Stimulated activated CD8-positive, alpha-beta memory T cell treated with anti-CD3 and anti-CD28 coated beads, Interleukin-4, amount 100 ng/mL, for 24 hours (primary cell): ENCODE data around the gene HBG2.
"Not testable (repeated sequence)": the region's sequence is repeated elsewhere in the genome, so short reads cannot be mapped to it uniquely, and the experiment has no call there.

Experiments used
- DNase-seq: peaks from one replicate; pipeline ENCODE4 v3.0.0-alpha.2; 2020; ENCODE audit warnings: low read depth

HBG2 gene

GRCh38 chr11:5249807-5250396, 4.7 kb downstream of the HBG2 start, which contains the start of gene HBG1:
Gene HBG1, minus strand, starts transcription at chr11:5249857. Its CDS starts 53 bp downstream, at chr11:5249804.
- not testable (repeated sequence) for DNase-seq

DNA sequence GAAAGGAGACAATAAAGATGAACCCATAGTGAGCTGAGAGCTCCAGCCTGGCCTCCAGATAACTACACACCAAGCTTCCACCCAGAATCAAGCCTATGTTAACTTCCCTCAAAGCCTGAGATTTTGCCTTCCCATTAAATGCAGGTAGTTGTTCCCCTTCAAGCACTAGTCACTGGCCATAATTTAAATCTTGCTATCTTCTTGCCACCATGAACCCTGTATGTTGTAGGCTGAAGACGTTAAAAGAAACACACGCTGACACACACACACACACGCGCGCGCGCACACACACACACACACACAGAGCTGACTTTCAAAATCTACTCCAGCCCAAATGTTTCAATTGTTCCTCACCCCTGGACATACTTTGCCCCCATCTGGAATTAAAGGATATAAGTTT, 6.1 kb downstream of the HBG2 start:
- not testable (repeated sequence) for DNase-seq

- DNase-seq = no peak
These were observed 6.9 kb downstream of the HBG2 start for GRCh38 chr11:5247472-5248192.

- no peak for DNase-seq
These were observed 7.7 kb downstream of the HBG2 start for GRCh38 chr11:5246772-5247471.

GRCh38 chr11:5245155-5245554, 9.4 kb downstream of the HBG2 start:
- DNase-seq = no peak

DNA sequence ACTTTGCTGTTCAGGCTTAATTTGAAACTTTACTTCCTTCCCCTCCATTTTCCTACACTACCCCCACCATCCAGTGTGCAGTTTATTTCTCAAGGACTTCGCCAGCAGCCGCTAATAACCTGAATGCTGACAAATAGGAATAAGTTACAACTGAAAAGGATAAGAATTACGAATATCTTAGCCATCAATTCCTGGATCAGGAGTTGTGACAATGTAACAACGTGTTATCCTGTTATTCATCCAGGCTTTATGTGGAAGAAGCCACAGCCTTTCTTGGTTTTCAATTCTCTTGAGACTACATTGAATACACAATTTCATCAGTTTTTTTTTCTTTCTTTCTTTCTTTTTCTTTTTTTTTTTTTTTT, 10.8 kb downstream of the HBG2 start:
- DNase-seq = no peak

GRCh38 chr11:5242933-5243815, 11.4 kb downstream of the HBG2 start:
- no peak for DNase-seq

DNA sequence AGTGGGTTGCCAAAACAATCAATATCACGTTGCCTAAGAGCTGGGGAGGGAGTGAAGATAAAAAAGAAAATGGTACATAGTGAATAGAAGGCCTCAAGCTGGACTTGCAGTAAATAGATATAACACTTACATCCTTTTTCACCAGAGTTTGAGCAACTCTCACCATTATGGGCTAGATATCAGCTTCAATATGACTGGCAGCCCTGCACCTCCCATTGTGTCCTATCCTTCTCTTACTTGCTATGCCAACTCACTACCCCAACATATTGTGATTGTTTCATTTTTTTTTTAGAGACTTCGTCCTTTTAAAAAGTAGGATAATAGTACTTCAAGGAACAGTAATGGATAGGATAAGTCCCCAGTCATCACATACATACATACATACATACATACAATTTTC, 12.4 kb downstream of the HBG2 start:
- no peak for DNase-seq

GRCh38 chr11:5241458-5241857, 13.1 kb downstream of the HBG2 start:
- DNase-seq = no peak

DNA sequence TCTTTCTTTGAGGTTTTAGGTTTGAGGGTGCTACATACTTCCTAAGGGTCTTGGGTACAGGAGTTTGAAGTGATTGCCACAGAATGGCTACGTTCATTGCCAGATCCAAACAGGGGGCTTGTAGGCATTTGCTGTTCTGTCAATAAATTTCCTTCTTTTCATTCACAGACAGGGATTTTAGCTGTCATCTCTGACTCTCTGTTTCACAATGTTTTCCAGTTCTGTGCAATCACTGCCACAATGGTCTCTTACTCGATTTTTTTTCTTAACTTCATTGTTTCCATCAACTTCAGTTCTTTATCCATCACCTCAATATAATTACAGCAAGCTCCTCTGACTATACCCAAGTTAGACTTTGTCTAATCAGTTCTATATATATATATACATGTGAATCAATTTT, 14.1 kb downstream of the HBG2 start:
- no peak for DNase-seq

DNA sequence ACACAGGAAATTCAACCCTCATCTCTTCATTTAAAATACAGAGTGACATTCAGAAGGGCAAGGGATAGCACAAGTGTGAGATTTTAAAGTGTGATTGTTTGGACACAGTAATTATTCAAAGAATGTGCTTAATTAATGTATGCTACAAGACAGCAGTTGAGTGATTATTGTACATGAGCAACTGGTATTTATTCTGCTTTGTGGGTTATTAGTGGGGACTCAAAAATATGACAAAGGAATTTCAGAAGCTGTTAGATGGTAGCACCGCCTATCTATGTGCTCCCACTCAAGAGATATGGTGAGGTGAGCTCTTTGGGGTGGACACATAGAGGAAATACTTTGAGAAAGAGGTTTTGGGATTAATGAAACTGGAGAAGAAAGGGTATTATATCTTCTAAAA, 14.5 kb downstream of the HBG2 start:
- DNase-seq = no peak

GRCh38 chr11:5239046-5239445, 15.5 kb downstream of the HBG2 start:
- no peak for DNase-seq

DNA sequence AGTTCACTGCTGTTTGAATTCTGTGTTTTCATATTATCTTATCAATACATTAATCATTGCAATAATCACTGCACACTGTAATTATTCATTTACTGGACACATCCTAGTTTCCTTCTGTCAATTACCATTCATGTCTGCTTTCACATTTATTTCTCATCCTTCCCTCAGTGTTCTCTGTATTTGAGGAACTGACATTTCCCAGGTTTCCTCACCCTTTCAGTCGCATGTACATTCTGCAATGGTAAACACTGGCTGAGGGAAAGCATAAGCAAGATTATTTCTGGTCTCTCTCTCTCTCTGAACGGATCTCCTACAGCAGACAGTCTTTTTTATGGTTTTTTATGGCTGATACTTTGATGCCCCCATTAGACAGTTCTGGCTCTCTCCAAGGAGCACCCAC, 16.1 kb downstream of the HBG2 start:
- DNase-seq = no peak

DNA sequence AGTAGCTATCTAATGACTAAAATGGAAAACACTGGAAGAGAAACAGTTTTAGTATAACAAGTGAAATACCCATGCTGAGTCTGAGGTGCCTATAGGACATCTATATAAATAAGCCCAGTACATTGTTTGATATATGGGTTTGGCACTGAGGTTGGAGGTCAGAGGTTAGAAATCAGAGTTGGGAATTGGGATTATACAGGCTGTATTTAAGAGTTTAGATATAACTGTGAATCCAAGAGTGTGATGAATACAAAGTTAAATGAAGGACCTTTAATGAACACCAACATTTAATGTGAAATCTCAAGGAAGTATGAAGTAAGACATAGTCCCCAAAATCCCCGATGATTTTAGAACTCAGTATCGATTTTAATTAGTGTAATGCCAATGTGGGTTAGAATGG, 17.2 kb downstream of the HBG2 start:
- no peak for DNase-seq

DNA sequence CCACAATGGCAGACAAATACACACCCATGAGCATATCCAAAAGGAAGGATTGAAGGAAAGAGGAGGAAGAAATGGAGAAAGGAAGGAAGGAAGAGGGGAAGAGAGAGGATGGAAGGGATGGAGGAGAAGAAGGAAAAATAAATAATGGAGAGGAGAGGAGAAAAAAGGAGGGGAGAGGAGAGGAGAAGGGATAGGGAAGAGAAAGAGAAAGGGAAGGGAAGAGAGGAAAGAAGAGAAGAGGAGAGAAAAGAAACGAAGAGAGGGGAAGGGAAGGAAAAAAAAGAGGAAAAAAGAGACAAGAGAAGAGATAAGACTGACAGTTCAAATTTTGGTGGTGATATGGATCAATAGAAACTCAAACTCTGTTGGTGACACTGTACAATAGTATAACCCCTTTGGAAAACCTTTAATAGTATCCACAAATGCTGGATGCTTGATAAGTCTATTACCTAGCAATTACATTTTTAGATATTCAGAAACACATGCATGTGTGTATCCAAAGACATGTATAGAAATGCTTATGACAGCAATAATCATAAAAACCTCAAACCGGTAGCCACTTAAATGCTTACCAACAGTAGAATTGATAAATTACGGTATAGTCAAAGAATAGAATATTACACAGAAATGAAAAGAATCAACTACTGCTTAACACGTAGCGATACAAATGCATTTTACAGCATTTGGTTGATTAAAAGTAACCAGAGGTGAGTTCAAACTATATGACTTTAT, 19.1 kb downstream of the HBG2 start:
- DNase-seq = no peak

DNA sequence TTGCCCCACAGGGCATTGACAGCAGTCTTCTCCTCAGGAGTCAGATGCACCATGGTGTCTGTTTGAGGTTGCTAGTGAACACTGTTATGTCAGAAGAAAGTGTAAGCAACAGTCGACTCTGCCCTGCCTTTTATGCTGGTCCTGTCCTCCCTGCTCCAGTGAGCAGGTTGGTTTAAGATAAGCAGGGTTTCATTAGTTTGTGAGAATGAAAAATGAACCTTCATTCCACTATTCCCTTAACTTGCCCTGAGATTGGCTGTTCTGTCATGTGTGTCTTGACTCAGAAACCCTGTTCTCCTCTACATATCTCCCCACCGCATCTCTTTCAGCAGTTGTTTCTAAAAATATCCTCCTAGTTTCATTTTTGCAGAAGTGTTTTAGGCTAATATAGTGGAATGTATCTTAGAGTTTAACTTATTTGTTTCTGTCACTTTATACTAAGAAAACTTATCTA, 20.2 kb downstream of the HBG2 start, which contains the start of gene HBD:
Gene HBD, minus strand, starts transcription at position 103 of the 454 bp plus-strand sequence. Its CDS starts 50 bp downstream, at position 53.
- DNase-seq = no peak

GRCh38 chr11:5233307-5233706, 21.3 kb downstream of the HBG2 start:
- no peak for DNase-seq

- DNase-seq = no peak
These were observed 21.8 kb downstream of the HBG2 start for GRCh38 chr11:5232821-5233220.

GRCh38 chr11:5232176-5232575, 22.4 kb downstream of the HBG2 start:
- no peak for DNase-seq

- no peak for DNase-seq
These were observed 23.5 kb downstream of the HBG2 start for GRCh38 chr11:5231111-5231510.

GRCh38 chr11:5230266-5230665, 24.3 kb downstream of the HBG2 start:
- no peak for DNase-seq
